Hematopoietic multipotent progenitor cell treated with erythropoietin and hydrocortisone succinate and interleukin-3 and kit ligand, for 8 days (in vitro differentiated cells): ENCODE results near the gene ZNF397.
A peak's percentile ranks its signal among the peaks of the same experiment; 100 is the strongest.

Source experiments
- DNase-seq: peaks from one replicate; pipeline ENCODE4 v3.0.0-alpha.2; 2015

The ZNF397 gene

DNA sequence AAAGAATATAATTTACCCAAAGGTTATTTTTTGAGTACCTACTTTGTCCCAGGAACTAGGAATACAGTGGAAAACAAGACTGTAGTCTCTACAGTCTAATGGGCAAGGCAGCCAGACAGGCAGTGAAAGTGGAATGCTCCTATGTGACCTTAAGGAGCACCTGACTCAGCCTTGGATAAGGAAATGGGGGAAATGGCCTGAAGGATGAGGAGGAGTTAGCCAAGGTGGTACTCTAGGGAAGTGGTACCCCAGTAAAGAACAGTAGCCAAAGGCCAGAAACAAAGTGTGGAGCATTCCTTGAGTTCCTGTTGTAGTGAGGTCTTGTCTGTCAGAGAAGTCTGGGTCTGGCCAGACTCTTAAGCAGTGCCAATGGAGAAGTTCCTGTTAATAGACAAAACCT is 6.0 kb downstream of the ZNF397 start:
- no peak for DNase-seq

DNA sequence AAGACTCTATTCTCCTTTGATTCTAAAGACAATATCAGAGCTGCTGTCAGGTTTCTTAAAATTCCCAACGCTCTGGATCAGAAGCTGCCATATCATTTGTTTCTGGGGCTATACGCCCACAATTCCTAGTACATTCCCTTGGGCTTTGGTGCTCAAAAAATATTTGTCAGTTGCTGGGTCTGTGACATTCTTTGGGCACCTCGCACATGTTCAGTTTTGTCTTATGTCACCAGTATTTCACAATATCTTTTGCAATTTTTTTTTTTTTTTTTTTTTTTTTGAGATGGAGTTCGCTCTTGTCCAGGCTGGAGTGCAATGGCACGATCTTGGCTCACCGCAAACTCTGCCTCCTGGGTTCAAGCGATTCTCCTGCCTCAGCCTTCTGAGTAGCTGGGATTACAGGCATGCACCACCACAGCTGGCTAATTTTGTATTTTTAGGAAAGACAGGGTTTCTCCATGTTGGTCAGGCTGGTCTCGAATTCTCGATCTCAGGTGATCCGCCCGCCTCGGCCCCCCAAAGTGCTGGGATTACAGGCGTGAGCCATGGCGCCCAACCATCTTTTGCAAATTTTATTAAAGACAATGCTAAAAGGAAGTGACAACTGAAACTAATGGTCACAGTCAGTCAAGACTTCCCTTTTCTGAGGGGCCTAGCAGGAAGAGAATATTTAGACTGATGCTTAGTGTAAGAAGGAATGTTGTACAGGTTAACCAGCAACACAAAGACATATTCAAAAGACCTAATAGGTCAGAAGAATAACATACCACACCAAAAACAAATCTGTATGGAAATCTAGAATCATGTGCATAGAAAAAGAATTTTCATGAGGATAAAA is 6.8 kb downstream of the ZNF397 start:
- no peak for DNase-seq

DNA sequence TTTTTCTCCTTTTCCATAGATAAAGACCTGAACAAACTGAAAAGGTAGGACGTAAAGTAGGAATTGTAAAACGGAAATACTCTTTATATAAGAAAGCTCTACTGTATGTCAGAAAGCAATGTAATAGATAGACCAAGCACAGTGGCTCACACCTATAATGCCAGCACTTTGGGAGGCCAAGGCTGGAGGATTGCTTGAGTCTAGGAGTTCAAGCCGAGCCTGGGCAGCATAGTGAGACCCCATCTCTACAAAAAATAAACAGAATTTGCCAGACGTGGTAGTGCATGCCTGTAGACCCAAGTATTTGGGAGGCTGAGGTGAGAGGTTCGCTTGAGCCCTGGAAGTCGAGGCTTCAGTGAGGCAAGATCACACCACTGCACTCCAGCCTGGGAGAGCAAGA is 7.6 kb downstream of the ZNF397 start:
- DNase-seq, result no peak

DNA sequence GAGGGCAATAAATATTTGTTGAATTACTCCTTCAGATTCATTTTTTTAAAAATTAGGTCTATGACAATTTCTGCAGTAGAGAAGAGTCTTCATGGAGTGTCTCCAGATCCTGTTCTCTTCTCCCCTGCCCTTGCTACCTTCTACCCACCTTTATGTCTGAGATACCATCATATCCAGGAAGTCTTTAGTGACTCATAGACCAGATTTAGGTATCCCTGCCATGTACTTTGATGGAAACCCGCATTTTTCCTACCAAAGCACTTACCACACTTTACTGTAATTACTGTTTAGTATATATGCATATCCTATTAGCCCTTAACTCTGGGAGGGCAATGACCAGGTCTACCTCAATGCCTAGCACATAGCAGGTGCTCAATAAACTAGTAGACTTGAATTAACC is 11.6 kb downstream of the ZNF397 start:
- no peak for DNase-seq

DNA sequence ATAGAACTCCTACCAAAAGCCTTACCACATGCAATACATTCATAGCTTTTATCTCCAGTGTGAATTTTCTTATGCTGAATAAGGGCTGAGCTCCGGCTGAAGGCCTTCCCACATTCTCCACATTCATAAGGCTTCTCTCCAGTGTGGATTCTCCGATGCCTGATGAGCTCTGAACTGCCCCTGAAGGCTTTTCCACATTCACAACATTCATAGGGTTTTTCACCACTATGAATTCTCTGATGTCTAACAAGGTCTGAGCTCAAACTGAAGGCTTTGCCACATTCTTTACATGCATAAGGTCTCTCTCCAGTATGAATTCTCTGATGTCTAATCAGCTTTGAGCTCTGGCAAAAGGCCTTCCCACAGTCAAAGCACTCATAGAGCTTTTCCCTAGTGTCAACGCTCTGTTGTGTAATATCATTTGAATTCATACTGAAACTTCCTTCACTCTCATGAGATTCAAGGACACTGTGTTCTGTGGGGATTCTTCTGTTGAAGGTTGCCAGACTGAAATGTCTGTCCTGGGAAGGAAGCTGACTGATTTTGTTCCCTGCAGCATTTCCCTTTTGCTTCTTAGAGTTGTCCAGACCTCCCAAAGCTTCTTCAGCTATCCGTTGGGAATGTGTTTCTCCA is 12.9 kb downstream of the ZNF397 start:
- DNase-seq, result no peak

DNA sequence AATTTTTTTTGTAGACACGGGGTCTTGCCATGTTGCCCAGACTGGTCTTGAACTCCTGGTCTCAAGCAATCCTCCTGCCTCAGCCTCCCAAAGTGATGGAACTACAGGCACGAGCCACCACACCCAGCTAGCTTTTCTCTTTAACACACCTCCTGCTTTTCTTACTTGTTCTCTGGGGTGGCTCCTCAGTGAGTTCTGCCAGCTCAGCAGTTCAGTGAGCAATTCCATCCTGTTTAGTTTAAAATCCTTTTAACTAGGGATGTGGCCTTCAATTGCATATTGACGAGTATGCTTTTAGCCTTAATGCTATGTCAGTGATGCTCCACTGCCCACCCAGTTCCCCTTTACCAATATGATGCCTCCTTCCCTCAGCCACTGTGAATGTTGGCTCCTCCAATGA is 16.1 kb downstream of the ZNF397 start:
- no peak for DNase-seq

DNA sequence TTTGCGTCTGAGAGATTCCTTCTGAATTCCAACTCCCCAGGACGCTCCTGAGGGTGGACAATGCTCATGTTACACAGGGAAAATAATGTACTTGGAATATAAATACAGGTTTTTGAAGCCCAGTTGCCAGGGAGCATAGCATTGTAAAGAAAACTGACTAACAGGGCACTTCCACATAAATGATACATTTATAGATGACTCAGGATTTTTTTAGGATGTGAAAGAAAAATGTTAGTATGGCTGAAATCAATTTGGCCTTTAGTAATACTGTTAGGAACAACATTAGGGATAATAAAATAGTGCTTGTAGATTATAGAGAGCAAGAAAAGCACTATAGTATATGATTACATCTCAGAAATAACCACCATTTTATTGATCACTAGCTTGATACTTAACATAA is 23.6 kb downstream of the ZNF397 start:
- no peak for DNase-seq

DNA sequence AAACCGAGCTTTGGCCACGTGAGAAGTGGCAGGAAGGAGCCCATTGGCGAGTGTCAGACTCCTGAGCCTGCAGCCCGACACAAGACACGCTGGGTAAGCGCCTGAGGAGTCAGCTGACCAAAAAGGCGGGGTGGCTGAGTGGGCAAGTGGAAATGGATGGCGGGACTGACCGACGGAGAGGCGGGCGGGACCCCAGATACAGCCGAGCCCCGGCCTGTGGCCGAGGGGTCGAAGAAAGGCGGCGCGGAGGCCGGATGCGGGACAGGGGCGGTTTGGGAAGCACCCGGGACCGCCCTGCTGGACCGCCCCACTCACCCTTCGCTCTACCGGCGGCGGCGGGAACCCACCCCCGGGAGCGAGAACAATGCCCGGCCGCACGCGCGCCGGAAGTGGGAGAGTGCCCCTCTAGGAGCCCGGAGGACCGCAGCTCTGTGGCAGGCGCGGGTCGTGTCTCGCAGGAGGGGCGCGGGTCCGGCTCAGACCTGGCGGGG is 26.4 kb downstream of the ZNF397 start:
- peak; percentile 62 for DNase-seq

DNA sequence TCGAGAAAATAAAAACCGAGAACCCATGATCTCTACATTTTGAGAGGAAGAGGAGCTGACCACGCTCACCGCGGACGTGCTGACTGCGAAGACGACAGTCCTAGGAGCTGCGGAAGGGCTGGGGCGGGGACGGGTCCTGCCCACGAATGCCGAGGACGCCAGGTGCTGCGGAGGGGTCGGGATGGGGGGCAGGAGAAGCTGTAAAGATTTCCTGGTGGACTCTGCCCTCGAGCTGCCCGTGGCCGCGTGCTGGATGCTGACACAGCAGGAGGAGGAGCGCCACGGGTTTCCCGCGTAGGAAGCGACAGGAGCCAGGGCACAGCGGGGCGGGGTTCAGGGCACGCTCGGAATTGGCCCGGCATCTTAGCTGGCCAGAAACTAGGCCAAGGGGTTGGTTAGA is 27.0 kb downstream of the ZNF397 start:
- no peak for DNase-seq

DNA sequence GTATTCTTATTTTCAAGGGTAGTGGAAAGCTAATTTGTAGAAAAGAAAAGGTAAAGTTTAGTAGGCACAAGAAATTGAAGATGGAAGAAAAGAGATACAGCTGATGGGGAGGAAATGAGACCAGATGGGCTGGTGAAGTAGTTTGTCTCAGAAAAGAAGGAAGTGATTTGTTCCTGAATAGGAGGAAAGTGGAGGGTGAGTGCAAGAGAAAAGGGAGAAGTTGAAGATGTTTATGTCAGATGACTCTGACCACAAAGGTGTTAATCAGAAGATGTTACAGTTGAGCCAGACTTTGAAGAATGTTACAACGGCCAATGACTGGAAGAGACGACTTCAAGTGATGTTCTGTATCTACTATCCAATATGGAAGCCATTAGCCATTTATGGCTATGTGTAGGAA is 28.0 kb downstream of the ZNF397 start:
- no peak for DNase-seq

DNA sequence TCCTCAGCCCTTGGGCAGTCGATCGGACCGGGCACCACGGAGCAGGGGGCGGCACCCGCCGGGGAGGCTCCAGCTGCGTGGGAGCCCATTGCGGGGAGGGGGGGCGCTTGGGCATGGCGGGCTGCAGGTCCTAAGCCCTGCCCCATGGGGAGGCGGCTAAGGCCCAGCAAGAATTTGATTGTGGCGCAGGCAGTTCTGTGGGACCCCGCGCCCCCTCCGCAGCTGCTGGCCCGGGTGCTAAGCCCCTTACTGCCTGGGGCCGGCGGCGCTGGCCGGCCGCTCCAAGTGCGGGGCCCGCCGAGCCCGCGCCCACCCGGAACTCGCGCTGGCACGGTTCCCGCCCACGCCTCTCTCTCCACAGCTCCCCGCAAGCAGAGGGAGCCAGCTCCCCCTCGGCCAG is 30.8 kb downstream of the ZNF397 start:
- no peak for DNase-seq

DNA sequence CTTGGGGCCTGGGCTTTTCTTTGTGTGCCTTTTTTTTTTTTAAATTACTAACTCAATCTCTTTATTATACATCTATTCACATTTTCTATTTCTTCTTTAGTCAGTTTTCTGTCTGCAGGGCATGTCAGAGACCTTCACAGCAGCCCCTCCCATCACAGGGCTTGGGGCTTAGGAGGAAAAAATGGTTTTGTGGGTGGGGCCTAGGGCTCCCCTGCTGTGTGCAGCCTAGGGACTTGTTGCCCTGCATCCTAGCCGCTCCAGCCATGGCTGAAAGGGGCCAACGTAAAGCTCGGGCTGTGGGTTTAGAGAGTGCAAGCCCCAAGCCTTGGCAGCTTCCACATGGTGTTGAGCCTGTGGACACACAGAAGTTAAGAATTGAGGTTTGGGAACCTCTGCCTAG is 35.4 kb downstream of the ZNF397 start:
- no peak for DNase-seq

DNA sequence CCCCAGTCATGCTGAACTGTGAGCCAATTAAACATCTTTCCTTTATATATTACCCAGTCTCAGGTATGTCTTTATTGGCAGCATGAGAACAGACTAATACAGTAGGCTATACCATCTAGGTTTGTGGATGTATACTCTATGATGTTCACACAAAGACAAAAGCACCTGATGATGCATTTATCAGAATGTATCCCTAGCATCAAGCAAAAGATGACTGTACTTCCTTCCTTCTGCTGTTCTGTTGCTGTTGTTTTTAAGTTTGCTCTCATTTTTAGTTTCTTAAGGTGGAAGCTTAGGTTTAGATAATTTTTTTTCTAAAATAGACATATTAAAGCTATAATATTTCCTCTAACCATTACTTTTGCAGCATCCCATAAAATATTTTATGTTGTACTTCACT is 36.8 kb downstream of the ZNF397 start:
- DNase-seq, result no peak

DNA sequence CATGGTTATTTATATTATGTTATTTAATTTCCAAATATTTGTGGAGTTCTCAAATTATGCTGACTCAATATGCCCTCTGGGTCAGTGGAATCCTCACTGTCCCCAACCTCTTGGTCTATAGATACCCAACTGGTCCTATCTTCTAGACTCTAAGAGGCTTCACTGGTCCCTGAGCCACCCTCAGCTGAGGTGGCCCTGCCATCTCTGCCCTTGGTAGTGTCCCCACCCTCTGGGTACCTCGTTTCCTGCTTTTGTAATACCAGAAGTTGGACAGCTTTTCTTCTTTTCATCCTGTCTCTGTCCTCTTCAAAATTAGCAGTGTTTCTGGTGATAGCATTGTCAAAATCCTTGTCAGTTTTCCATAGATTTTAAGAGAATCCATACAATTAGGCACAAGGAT is 37.3 kb downstream of the ZNF397 start:
- no peak for DNase-seq

DNA sequence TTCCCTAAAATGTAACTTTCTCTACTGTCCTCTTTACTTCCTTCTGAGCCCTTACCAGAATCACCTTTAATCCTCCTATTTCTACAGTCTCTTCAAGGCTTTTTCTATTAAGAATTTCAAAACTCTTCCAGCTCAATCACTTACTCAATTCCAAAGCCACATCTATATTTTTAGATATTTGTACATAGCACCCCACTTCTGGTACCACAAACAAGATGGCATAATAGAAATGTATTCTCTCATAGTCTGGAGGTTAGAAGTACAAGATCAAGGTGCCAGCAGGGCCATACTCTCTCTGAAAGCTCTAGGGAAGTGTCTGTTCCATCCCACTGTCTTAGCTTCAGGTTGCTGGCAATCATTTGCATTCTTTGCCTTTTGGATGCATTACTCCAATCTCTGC is 38.1 kb downstream of the ZNF397 start:
- no peak for DNase-seq

DNA sequence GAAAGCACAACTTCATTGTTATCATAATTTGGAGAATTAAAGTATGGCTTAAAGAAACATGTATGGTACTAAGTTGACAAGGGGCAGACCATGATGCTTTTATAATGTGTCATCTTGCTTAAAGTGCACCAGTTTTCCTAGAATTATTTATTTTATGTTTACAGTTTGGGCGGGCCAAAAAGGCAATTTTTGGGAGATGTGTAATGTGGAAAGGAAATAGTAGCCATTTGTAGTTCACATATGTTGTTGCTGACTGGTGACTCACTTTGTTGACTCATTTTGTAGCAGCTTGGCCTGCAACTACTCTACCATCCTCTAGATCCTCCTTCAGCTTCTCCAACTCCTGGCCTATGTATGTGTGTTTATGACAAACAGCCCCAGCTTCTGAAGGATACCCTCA is 41.5 kb downstream of the ZNF397 start:
- DNase-seq, result no peak

DNA sequence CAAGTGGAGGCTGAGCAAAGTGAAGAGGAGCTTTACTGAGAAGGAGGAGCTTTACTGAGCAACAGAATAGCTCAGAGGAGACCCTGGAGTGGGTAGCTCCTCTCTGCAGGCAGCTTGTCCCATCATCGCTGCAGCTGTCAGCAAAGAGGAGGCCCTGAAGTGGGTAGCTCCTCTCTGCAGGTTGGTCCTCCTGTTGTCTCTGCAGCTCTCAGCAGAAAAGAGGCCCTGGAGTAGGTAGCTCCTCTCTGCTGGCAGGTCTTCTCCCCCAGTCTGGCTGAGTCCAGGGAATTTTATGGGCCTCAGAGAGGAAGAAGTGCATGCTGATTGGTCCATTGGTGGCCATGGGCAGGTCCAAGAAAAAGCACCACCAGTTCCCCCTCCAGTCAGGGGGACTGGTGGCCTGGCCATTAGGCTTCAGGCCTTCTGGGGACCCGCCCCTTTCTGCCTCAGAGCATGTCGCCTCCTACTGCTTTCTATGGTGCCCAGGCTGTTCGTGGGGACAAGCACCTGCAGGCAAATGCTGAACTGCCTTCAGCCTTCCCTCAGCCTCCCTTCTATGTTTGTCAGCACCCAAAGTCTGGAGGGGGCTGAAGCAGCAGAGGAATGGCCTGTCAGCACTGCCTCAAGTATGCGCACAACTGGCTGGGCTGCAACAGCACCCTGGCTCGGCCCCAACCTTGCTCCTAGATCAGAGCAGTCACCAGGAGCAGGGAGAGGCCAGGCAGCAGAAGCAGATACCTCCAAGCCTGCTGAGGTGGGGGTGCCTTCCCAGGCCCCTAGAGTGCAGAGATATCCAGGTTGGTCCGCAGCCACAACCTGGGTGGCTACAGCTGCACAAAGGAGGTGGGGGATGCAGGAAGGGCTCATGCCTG is 43.3 kb downstream of the ZNF397 start:
- no peak for DNase-seq

DNA sequence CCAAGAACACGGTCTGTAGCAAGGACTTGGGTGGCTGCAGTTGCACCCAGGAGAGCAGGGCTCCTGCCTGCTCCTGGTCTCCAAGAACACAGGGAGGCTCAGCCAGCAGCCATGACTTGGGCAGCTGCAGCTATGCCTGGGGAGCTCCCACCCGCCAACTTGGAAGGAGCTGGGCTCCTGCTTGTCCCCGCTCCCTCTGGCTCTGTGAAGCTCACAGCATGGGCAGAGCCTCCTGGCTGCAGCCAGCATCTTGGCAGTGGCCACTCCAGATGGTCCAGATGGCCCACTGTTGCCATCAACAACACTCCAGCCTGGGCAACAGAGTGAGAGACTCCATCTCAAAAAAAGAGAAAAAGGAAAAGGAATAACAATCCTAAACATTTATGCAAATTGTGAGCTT is 44.0 kb downstream of the ZNF397 start:
- DNase-seq, result no peak

DNA sequence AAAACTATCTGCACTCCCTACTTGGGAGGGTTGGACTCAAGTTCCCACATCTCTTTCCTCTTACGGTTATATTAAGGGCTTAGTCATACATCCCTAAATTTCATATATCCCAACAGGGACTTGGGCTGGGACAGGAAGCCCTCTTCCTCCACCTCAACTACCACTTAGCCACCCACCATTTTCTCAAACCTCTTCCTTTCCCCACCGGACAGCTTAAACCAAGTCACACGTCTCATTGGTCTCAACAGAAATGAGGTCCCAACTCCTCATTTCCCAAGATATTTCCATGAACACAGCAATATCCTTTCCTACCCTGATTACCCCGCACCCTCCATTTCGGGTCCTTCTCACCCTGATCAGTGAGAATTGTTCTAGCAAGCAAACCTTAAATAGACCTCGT is 48.5 kb downstream of the ZNF397 start:
- peak; percentile 18 for DNase-seq

DNA sequence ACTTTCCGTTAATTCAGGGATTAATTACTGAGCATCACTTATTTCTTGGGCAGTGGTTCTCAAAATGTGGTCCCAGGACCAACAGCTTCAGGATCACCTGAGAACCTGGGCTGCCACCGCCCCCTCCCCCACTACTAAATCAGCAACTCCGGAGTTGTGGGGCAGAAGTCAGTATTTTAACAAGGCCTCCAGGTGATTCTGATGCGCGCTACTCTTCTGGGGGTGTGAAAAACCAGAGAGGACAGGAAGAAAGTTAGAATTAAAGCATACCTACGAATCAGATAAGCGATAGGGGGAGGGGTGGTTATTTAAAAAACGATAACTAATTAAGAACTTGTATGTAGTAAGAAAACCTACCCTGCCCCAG is 48.9 kb downstream of the ZNF397 start:
- DNase-seq, result no peak

DNA sequence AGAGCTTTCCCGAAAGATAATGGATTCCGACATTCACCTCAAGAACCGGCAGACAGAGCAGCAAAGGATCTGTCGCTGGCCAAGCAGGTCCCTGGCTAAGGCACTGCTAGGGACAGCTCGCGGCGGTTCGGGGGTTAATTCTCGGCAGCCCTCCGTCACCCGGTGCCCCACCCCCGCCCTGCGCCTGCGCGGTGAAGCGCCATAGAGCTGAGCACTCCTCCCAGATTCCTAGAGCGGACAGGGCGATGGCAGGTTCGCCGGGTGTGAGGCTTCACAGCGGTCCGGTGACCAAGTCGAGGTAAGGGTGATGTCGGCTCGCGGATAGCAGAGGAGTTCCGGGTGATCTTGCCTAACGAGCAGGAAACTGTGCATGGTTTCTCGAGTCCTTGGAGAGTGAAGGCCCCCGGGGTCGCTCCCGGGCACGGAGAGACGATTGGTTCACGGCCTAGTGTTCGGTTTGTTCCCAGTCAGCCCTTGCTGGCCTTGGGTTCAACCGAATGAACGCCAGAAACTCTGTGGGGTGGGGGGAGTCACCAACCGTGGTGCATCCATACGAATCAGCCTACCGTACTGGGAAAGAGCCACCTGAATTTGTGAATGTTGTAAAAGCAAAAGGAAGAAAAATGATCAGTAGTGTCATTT is 49.4 kb downstream of the ZNF397 start, which contains the start of gene ZSCAN30:
Gene ZSCAN30 (minus strand): TSS at position 136 of the 642 bp plus-strand sequence. CDS start 25,877 bp downstream, outside the sequence.
- peak; percentile 93 for DNase-seq

DNA sequence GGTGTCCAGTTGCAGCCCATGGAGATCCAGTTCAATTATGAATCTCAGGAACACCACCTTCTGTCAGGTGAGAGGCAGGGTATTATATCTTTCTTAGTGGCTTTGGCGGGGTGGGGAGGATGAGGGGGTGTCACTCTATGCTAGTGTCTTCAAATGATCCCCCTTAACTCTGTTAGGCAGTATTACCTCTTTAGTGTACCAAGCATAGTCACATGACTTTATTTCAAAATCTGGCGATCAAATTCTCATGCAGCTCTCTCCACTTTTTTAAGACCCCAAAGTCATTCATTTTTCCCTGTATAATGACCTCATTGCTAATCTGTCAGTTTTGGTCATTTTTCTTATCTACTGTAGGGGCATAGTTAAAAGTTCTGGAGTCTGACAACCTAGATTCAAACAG is 50.3 kb downstream of the ZNF397 start:
- peak; percentile 16 for DNase-seq

DNA sequence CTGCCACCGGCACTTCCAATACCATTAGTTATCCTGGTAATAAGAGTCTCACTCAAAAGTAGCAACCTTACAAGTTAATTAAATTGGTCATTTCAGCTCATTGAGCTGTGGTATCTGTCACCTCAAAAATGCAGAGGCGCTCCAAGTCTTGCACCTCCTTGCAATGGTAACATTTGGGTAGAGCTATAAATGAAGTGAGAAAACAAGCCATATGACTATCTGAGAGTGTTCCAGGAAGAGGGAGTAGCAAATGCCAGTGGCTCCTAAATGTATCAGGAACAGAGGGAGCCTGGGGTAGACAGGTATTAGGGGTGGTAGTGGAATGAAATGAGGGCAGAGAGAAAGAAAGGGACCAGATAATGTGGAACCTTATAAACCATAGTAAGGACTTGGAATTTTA is 55.2 kb downstream of the ZNF397 start:
- DNase-seq, result no peak
